ENCODE measurements around the gene STYX.
"Not testable (repeated sequence)": the region's sequence is repeated elsewhere in the genome, so short reads cannot be mapped to it uniquely, and the experiment has no call there.

The STYX gene

DNA sequence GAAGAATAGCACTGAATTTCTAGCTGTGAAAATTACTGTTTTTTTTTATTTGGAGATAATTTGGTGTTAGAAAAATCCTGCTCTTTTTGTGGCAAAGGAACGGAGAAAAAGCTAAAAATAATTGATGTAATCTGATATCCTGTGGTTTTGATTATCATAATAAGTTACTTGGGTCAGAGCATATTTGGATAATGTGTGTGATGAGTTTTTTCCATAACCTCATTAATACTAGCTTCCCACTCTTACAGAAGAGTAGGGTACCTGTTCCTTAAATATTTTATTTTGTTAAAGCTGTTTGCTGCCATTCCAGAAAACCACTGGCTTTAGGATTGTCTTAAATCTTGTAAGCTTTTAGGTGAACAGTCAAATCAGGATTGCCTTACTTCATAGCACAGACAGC is 18.3 kb upstream of the STYX start:
- Mint-ChIP-seq H3K27ac (no peak overlapping the region), H3K4me3 (no peak overlapping the region), H3K9me3 (peaks cover 2% of the 10 kb centered on the region), H3K27me3 (ENCODE audit: low read depth, poor library complexity) (no peaks in the 10 kb centered on the region), H3K4me1 (peaks cover 23% of the 10 kb centered on the region), H3K36me3 (ENCODE audit: low read depth) (peaks cover 82% of the 10 kb centered on the region)
- TF ChIP-seq, protein P1, sequence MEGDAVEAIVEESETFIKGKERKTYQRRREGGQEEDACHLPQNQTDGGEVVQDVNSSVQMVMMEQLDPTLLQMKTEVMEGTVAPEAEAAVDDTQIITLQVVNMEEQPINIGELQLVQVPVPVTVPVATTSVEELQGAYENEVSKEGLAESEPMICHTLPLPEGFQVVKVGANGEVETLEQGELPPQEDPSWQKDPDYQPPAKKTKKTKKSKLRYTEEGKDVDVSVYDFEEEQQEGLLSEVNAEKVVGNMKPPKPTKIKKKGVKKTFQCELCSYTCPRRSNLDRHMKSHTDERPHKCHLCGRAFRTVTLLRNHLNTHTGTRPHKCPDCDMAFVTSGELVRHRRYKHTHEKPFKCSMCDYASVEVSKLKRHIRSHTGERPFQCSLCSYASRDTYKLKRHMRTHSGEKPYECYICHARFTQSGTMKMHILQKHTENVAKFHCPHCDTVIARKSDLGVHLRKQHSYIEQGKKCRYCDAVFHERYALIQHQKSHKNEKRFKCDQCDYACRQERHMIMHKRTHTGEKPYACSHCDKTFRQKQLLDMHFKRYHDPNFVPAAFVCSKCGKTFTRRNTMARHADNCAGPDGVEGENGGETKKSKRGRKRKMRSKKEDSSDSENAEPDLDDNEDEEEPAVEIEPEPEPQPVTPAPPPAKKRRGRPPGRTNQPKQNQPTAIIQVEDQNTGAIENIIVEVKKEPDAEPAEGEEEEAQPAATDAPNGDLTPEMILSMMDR (IDR thresholded peaks at IDR 0.05) = no peak
- no peak for DNase-seq

DNA sequence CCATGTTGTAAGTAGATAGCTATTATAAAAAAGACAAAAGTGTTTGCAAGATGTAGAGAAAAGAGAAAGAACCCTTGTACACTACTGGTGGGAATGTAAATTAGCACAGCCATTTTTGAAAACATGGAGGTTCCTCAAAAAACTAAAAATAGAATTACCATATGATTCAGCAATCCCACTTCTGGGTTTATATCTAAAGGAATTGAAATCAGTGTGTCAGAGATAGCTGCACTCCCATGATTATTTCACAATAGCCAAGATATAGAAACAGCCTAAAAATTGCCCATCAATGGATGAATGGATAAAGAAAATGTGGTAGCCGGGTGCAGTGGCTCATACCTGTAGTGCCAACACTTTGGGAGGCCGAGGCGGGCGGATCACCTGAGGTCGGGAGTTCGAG is 13.8 kb upstream of the STYX start:
- Mint-ChIP-seq H3K9me3 (no peaks in the 10 kb centered on the region), H3K36me3 (ENCODE audit: low read depth) (peaks cover 78% of the 10 kb centered on the region), H3K27ac (no peak overlapping the region), H3K27me3 (ENCODE audit: low read depth, poor library complexity) (no peaks in the 10 kb centered on the region), H3K4me3 (no peak overlapping the region), H3K4me1 (no peaks in the 10 kb centered on the region)
- no peak for DNase-seq
- TF ChIP-seq, protein P1 (IDR thresholded peaks at IDR 0.05) = no peak

DNA sequence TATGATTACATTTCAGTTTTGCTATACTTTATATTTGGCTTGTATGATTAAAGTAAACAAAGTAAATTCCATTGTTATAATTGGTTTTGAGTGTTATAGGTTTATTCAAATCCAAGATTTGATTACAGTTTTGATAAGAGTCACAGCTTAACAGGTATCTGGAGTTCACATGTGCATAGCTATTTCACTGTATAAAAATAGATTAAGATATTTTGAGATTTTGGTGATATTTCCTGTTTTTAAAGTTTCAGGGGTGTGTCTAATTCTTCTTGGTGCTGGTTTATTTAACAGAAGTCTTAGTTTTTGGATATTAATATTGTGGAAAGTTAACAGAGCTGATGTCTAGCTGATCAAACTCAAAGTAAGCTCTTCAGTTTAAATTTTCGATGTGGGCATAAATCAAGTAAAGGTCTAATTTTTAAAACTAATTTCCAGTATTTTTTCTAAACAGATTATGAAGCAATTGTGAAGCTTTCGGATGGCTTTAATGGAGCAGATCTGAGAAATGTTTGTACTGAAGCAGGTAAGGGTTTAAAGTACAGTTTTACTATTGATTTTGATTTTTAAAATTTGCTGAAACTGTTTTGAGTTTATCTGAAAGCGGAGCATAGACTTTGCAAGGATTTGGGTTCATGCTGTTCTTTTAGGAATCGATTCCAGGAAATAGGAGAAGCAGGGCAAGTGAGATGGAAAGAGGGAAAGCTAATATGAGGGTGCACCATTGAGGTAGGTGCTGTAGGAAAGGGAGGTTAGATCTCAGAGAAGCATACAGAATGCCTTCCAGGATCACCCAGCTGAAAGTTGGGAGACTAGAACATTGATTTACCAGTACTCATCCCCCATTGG is 6.2 kb upstream of the STYX start:
- H3K4me1 Mint-ChIP-seq = no peaks in the 10 kb centered on the region
- TF ChIP-seq, protein P1 (IDR thresholded peaks at IDR 0.05) = no peak
- no peaks in the 10 kb centered on the region for H3K9me3 Mint-ChIP-seq
- H3K36me3 Mint-ChIP-seq (ENCODE audit: low read depth) = peaks cover 79% of the 10 kb centered on the region
- no peak overlapping the region for H3K4me3 Mint-ChIP-seq
- no peak overlapping the region for H3K27ac Mint-ChIP-seq
- DNase-seq = no peak
- H3K27me3 Mint-ChIP-seq (ENCODE audit: low read depth, poor library complexity) = no peaks in the 10 kb centered on the region

DNA sequence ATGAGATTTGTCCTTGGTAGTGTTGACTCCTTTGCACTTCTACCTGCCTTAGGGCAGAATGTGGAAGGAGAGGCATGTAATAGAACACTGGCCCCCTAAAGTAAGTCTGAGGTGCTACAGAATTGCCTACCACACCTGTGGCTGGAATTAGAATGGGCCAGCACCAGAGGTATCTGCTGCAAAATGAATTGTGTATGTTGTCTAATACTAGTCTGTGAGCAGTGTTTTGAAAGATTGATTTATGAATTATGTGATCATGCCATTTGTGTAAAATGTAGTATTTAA is 5.7 kb upstream of the STYX start:
- TF ChIP-seq, protein P1 (IDR thresholded peaks at IDR 0.05) = no peak
- H3K36me3 Mint-ChIP-seq (ENCODE audit: low read depth) = peaks cover 74% of the 10 kb centered on the region
- no peaks in the 10 kb centered on the region for H3K9me3 Mint-ChIP-seq
- H3K4me3 Mint-ChIP-seq = no peak overlapping the region
- H3K27ac Mint-ChIP-seq = no peak overlapping the region
- DNase-seq = no peak
- H3K4me1 Mint-ChIP-seq = no peaks in the 10 kb centered on the region
- H3K27me3 Mint-ChIP-seq (ENCODE audit: low read depth, poor library complexity) = no peaks in the 10 kb centered on the region

DNA sequence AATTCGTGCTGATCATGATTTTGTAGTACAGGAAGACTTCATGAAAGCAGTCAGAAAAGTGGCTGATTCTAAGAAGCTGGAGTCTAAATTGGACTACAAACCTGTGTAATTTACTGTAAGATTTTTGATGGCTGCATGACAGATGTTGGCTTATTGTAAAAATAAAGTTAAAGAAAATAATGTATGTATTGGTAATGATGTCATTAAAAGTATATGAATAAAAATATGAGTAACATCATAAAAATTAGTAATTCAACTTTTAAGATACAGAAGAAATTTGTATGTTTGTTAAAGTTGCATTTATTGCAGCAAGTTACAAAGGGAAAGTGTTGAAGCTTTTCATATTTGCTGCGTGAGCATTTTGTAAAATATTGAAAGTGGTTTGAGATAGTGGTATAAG is 2.5 kb upstream of the STYX start:
- H3K27me3 Mint-ChIP-seq (ENCODE audit: low read depth, poor library complexity); DNase-seq; H3K9me3 Mint-ChIP-seq; H3K27ac Mint-ChIP-seq; H3K4me3 Mint-ChIP-seq: not testable (repeated sequence)
- peaks cover 62% of the 10 kb centered on the region for H3K36me3 Mint-ChIP-seq (ENCODE audit: low read depth)
- peaks cover 14% of the 10 kb centered on the region for H3K4me1 Mint-ChIP-seq

DNA sequence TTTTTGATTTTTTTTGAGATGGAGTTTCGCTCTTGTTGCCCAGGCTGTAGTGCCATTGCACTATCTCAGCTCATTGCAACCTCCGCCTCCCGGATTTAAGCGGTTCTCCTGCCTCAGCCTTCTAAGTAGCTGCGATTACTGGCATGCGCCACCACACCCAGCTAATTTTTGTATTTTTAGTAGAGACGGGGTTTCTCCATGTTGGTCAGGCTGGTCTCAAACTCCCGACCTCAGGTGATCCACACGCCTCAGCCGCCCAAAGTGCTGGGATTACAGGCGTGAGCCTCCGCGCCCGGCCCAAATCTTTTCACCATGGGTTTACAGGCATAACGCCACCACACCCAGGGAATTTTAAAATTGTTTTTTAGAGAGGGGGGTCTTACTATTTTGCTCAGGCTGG is 931 bp upstream of the STYX start:
- not testable (repeated sequence) for DNase-seq; H3K27me3 Mint-ChIP-seq (ENCODE audit: low read depth, poor library complexity); H3K27ac Mint-ChIP-seq
- H3K4me1 Mint-ChIP-seq = peaks cover 27% of the 10 kb centered on the region
- peak overlapping the region; percentile 58 for H3K4me3 Mint-ChIP-seq
- H3K36me3 Mint-ChIP-seq (ENCODE audit: low read depth) = peaks cover 65% of the 10 kb centered on the region
- peaks cover 14% of the 10 kb centered on the region for H3K9me3 Mint-ChIP-seq

DNA sequence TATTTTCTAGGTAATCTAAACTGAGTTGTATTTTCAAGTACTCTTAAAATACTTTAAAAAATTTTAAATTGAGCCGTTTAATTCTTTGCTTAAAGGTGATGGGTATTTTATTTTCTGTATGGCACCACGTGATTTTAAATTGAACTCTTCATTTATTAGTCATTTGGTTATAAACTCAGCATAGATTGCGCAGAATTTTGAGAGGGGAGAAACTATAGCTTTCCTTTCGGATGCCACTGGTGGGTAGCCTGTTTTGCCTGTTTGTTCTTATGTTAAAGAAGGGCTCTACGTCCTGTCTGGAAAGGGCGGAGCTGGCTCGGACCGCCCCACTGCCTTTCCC is 411 bp upstream of the STYX start:
- Mint-ChIP-seq H3K27ac (peak overlapping the region; percentile 97), H3K9me3 (peaks cover 19% of the 10 kb centered on the region), H3K4me3 (peak overlapping the region; percentile 99), H3K36me3 (ENCODE audit: low read depth) (peaks cover 68% of the 10 kb centered on the region), H3K4me1 (peaks cover 32% of the 10 kb centered on the region), H3K27me3 (ENCODE audit: low read depth, poor library complexity) (no peaks in the 10 kb centered on the region)
- TF ChIP-seq, protein P1 (IDR thresholded peaks at IDR 0.05) = no peak
- DNase-seq = no peak

Data from nephron progenitor cell (in vitro differentiated cells).